ENCODE results near the gene DTX2.
"Not testable (repeated sequence)": the region's sequence is repeated elsewhere in the genome, so short reads cannot be mapped to it uniquely, and the experiment has no call there.

GRCh38 chr7:76425558-76425957 lies 36.0 kb upstream of the DTX2 start:
- TF ChIP-seq, protein P1, sequence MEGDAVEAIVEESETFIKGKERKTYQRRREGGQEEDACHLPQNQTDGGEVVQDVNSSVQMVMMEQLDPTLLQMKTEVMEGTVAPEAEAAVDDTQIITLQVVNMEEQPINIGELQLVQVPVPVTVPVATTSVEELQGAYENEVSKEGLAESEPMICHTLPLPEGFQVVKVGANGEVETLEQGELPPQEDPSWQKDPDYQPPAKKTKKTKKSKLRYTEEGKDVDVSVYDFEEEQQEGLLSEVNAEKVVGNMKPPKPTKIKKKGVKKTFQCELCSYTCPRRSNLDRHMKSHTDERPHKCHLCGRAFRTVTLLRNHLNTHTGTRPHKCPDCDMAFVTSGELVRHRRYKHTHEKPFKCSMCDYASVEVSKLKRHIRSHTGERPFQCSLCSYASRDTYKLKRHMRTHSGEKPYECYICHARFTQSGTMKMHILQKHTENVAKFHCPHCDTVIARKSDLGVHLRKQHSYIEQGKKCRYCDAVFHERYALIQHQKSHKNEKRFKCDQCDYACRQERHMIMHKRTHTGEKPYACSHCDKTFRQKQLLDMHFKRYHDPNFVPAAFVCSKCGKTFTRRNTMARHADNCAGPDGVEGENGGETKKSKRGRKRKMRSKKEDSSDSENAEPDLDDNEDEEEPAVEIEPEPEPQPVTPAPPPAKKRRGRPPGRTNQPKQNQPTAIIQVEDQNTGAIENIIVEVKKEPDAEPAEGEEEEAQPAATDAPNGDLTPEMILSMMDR (conservative IDR thresholded peaks at IDR 0.05; ENCODE audit: low read depth in 2 of 2): not testable (repeated sequence)
- TF ChIP-seq EZH2phosphoT487 (IDR thresholded peaks at IDR 0.05; ENCODE audit: unreplicated experiment); CREB1 (CRISPR knock-in tag; IDR thresholded peaks at IDR 0.05; ENCODE audit: low read depth); EZH2 (IDR thresholded peaks at IDR 0.05; ENCODE audit: low read depth, unreplicated experiment); POLR2AphosphoS5 (IDR thresholded peaks at IDR 0.05; ENCODE audit: low read depth); REST (IDR thresholded peaks at IDR 0.05; ENCODE audit: unreplicated experiment); ZNF114 (CRISPR knock-in tag; IDR thresholded peaks at IDR 0.05): not testable (repeated sequence)
